Keratinocyte (primary cell): Measurements from ENCODE around the gene SLC30A3.

ENCODE experiments used
- EZH2 ChIP-seq: IDR thresholded peaks from one replicate; pipeline ENCODE4 v1.6.1; 2012; ENCODE audit warnings: inconsistent platforms, mild to moderate bottlenecking, low read length, moderate library complexity
- TF ChIP-seq, protein P1 (sequence below), 3 experiments: IDR thresholded peaks in 1 of 3; conservative IDR thresholded peaks in 1 of 3; optimal IDR thresholded peaks in 1 of 3; 2 replicates in 2 of 3; 3 replicates in 1 of 3; pipeline versions ENCODE3 to v1.5.1; 2011; ENCODE audit warnings: low read length in 3 of 3, mild to moderate bottlenecking in 3 of 3, moderate library complexity in 2 of 3, control low read depth in 1 of 3, inconsistent platforms in 1 of 3; ENCODE audit not compliant: insufficient read depth in 2 of 3; ENCODE audit errors: extremely low read depth in 1 of 3

GRCh38 chr2:27298391-27299080 lies 35.7 kb upstream of the SLC30A3 start:
- TF ChIP-seq, protein P1, sequence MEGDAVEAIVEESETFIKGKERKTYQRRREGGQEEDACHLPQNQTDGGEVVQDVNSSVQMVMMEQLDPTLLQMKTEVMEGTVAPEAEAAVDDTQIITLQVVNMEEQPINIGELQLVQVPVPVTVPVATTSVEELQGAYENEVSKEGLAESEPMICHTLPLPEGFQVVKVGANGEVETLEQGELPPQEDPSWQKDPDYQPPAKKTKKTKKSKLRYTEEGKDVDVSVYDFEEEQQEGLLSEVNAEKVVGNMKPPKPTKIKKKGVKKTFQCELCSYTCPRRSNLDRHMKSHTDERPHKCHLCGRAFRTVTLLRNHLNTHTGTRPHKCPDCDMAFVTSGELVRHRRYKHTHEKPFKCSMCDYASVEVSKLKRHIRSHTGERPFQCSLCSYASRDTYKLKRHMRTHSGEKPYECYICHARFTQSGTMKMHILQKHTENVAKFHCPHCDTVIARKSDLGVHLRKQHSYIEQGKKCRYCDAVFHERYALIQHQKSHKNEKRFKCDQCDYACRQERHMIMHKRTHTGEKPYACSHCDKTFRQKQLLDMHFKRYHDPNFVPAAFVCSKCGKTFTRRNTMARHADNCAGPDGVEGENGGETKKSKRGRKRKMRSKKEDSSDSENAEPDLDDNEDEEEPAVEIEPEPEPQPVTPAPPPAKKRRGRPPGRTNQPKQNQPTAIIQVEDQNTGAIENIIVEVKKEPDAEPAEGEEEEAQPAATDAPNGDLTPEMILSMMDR (optimal IDR thresholded peaks at IDR 0.05 in 1 of 3, IDR thresholded peaks at IDR 0.05 in 1 of 3, conservative IDR thresholded peaks at IDR 0.05 in 1 of 3; ENCODE audit: extremely low read depth in 1 of 3, insufficient read depth in 2 of 3, low read length in 3 of 3), result no peak
- TF ChIP-seq EZH2, result no peak
